CD1c-positive myeloid dendritic cell (primary cell): ENCODE results near the gene PHF20.
"Not testable (repeated sequence)": the region's sequence is repeated elsewhere in the genome, so short reads cannot be mapped to it uniquely, and the experiment has no call there.

ENCODE experiments used
- DNase-seq: peaks from one replicate; pipeline ENCODE4 v3.0.0-alpha.2; 2016; ENCODE audit errors: extremely low spot score

PHF20 gene

DNA sequence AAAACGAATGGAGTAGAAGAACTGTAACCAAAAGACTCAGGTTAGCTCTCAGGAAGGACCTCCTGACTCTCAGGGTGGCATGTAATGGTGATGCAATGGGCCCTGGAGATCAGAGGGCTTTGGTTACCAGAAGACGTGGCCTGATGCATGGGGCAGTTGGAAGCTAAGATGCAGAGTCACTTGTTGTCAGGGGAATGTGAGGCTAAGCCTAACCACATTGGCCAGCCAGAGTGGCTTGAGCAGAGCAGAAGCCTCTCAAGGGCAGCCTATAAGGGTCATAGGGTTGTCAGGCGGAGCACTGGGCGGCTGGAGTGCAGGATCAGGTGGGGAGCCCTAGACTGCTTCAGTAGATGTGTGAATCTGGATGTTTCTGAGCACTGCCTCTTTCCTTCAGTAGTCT lies 202.4 kb downstream of the PHF20 start:
- no peak for DNase-seq

DNA sequence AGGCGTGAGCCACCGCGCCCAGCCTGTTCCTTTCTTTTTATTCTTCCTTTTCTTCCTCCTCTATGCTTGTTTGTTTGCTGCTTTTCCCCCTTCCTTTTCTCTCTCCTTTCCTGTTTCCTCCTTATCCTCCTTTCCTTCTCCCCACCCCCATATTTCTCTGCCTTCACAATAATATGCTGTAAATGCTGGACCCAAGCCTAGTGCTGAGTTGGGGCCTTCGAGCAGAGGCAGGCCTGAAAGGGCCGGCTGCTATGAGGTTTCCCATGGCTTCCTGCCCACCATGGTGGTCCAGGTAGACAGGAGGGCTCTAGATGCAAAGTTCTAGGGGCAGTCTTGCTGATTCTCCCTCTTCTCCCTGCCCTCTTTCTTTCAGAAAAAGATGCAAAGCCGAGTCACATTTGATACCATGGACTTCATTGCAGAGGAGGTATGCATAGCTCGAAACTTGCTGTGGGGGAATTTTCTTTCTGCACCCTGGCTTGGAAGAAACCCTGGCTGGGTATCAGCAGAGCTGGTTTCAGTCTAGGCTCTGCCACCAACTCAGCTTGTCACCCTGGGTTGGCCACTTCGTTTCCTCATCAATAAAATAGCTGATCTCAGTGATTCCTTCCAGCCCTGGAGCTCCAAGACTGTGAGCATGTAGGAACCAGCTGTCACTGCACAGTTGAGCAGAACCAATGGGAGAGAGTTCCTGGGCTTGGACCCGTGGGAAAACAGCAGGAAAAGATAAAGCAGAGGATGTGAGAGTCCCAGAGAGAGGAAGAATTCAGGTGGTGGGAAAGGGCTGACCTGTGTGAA lies 204.0 kb downstream of the PHF20 start:
- DNase-seq = no peak

DNA sequence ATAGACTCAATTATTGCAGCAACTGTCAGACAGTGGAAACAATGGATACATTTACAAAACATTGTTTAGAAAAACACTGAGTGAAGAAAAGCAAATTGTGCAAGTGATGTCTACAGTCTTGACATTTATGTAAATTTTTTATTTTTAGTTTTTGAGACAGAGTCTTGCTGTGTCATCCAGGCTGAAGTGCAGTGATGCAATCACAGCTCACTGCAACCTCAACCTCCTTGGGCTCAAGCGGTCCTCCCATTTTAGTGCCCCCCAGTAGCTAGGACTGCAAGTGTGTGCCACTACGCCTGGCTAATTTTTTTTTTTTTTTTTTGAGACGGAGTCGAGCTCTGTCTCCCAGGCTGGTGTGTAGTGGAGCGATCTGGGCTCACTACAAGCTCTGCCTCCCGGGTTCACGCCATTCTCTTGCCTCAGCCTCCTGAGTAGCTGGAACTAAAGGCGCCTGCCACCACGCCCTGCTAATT lies 206.3 kb downstream of the PHF20 start:
- peak; percentile 27 for DNase-seq

DNA sequence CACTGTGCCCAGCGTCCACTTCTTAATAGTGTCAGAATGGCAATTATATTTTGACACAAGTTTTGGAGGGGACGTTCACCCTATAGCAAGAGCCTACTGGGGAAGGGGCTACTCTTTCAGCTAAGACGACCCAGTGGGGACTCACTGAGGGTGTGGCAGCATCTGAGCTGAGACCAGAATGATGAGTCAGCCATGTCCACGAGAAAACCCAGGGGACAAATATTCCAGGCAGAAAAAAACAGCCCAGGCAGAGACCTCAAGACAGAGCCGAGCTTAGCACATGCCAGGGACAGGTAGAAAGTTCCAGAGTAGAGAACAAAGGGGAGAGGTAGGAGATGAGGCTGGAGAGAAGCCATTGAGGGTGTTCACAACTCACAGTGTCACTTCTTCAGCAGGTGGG lies 207.7 kb downstream of the PHF20 start:
- DNase-seq = no peak

- no peak for DNase-seq
Observed at GRCh38 chr20:35981969-35982368, 210.2 kb downstream of the PHF20 start.

GRCh38 chr20:35984382-35984781 lies 212.6 kb downstream of the PHF20 start:
- DNase-seq = no peak

- no peak for DNase-seq
Observed at GRCh38 chr20:35985806-35986205, 214.0 kb downstream of the PHF20 start.

DNA sequence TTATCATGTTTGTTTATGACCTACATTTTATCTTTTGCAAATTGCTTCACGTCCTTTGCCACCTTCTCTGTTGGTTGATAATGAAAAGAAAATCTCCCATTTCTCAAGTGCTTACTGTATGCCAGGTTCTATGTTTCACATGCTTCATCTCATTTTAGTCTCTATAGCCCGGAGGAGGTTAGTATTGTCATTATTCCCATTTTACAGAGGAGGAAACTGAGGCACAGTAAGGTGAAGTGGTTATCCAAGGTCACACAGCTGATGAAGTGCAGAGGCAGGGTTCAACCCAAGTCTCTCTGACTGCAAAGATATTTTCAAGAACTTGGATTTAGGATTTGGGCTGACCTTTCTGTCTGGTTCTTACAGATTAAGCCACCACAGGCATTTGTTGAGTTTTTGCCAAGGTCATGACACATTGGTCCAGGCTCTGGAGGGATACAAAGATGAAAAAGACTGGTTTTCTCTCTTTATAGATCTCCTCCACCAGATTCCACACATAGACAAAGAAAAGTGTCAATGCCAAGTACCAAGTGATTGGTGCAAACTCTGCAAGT lies 217.2 kb downstream of the PHF20 start:
- DNase-seq = no peak

- DNase-seq = peak; percentile 11
Observed at GRCh38 chr20:35991142-35991771, 219.4 kb downstream of the PHF20 start.

DNA sequence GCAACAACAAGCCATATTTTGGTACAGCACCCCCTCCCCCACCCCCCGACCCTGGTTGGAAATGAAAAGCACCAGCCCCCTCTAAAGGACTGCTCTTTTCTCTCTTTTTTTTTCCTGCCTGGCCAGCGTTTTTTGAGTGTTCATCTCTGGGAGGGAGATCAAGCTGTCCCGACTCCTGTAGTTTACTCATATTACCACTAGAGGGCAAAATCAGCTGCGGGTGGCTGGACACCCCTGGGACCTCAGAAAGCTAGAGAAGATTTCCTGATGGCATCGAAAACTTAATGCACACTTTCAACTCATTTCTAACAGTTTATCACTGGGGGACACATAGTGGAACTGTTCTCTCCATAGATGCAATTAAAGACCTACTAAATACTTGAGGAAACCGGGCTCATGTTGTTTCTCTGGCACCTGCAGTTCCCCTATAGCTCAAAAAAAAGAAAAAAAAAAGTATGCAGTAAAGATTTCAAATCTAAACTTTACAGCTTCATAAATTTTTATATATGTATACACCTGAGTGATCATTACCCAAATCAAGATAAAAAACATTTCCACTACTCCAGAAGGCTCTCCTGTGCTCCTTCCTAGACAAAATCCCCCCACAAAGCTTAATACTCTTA lies 221.0 kb downstream of the PHF20 start:
- DNase-seq = peak; percentile 76

GRCh38 chr20:35994994-35995453 lies 223.2 kb downstream of the PHF20 start:
- peak; percentile 71 for DNase-seq

GRCh38 chr20:35996492-35996891 lies 224.7 kb downstream of the PHF20 start:
- DNase-seq = not testable (repeated sequence)
